Jurkat, Clone E6-1 (cell line): Measurements from ENCODE around the gene NGEF.

ENCODE experiments used
- DNase-seq: peaks from one replicate; pipeline ENCODE4 v3.0.0-alpha.2; 2011; ENCODE audit warnings: low read depth, low spot score
- H3K4me3 ChIP-seq: 2 replicates; pipeline ENCODE4 v1.5.1; 2011; ENCODE audit warnings: mild to moderate bottlenecking, low read length, control low read depth, moderate library complexity

The NGEF gene

DNA sequence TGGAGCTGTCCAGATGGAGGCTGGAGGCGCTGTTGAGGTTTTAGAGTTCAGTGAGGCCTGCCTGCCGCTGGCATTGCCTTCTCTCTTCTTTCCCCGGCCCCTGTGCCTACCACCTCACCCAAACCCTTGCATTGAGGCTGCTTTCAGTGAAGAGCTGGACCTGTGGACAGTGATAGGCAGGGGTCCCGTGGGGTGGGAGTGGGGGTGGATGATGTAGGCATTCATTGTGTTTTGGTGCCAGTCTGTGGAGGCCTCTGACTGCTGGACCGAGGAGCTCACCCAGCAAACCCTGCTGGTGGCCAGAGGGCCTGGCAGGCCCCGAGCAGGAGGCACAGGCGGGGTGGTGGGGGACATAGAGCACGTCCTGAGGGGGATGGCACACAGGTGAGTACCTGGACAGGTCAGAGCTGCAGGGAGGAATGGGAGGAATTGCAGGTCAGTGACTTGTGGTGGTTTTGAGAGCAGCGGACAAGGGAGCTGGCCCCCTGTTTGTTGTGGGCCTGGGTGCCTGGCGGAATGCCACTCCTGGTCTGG is 35.6 kb downstream of the NGEF start:
- H3K4me3 ChIP-seq, result no peak overlapping the region
- DNase-seq, result no peak

DNA sequence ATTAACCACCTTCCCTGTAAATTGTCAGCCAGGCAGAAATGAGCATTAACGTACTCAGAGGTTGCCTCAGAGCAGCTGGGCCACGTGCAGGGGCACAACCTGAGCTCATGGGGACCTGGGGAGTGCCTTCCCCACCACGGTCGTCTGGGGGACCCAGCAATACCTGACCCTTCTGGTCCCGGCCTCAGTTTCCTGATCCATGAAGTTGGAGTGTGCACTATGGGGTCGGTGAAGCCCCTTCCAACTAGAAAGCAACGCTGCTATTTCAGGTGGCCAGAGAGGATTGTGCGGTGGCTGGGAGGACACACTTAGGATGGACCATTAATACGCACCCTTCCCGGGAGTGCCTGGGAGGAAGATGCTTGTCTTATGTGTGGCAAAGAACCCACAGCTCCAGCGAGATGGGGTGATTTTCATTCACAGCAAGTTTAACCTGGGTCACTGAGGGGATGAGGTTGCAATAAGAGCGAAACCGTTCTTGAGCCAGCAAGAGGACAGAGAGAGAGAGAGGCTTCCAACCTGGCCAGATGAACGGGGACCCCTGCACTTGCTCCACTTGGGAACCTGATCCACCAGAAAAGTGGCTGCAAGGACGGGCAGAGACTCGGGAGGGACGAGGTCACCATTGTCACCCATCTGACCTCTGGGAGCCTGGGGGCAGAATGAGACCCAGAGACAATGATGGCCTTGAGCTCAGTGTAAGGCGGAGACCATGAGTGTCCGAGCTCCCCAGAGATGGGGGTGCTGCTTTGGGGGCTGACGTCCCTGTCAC is 36.2 kb downstream of the NGEF start:
- no peak for DNase-seq
- H3K4me3 ChIP-seq, result no peak overlapping the region

DNA sequence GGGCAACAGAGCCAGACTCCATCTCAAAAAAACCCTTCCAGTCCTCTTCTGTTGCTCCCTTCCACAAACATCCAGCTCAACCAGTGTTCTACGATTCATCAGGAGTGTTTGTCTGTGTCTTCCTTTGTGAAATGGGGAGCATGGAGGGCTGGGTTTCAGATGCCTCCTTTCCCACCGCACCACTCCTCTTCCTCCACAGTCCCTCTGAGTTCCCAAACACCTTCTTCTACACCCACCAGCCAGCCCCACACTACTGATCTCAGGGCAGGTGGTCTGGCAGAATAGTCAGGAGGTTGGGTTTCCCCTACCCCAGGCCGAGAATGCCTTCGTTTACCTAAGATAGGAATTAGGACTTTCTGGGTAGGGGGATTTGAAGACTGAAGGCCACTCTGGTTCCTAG is 36.9 kb downstream of the NGEF start:
- DNase-seq, result no peak
- H3K4me3 ChIP-seq, result no peak overlapping the region

DNA sequence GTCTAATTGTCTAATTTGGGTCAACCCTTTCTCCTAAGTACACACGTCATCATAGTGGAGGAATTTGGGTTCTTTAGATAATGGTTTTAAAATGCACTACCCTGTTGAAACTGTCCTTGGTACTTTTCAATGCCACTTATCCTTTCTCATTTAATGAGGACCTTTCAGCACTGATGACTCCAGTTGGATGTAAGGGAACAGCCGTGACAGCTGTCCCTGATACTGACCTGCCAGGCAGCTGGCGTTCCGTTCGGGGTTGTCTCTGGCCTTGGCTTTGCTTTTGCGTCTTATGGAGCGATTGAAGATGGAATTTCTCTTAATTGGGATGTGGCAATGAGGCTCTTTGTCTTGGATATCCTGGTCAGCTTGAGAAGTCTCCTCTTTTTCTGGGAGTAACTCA is 38.7 kb downstream of the NGEF start:
- no peak overlapping the region for H3K4me3 ChIP-seq
- DNase-seq, result no peak

DNA sequence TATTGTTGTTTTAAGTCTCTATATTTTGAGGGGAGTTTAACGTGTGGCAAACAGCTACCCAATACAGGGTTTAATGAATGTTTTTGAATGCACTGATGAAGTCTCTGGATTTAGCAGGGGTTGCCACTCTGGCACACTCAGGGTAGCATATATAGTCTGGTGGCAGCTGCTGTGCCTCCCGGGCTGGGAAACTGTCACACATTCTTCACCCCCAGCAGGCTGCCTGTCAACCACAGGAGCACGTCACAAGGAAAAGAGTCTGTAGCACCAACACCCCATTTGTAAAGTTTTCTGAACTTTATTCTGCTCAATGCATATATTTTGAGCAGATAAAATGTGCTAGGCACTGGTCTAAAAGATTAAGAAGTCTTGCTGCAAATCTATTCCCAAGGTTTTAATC is 39.3 kb downstream of the NGEF start:
- DNase-seq, result no peak
- no peak overlapping the region for H3K4me3 ChIP-seq

DNA sequence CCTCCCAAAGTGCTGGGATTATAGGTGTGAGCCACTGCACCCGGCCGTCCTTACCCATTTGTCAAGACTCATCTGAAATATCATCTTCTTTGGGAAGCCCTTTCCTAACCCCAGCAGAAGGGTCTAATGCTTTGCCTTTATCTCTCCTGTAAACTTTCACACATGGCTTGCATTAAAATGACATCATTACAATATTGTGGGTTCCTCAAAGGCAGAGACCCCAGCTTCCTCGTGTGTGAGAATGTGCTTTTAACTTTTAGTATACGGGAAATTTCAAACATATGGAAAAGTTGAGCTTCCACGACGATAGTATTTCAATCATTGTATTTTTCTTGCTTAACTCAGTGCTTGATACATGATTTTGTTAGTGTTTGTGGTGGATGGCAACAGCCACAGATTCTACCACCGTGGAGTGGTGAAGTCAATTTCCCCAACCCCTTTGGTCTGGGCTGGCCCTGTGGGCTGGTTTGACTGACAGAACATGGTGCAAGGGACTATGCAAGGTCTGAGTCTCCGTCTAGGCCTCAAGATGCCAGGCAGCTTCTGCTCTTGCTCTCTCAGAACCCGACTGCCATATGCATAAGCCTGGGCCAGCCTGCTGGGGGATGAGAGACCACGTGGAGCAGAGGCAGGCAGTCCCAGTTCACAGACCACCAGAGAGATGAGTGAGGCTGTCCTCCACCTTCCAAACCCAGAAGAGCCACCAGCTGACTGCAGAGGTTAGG is 39.9 kb downstream of the NGEF start:
- H3K4me3 ChIP-seq, result no peak overlapping the region
- no peak for DNase-seq

DNA sequence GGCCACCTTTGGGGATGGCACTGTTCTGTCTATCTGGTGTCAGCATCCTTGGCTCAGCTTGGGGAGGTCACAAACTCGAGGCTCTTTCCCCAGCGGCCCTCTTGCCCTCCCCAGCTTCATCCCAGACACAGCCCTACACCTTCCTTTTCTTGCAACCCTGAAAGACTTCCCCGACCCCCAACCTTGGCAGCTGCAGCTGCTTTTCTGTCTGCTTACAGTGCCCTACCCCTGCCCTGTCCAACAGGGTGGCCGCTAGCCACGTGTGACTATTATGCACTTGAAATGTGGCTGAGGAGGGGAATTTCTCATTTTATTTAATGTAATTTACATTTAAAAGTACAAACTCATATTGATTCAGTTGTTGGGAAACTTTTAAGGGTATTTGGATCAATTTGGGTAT is 41.3 kb downstream of the NGEF start:
- no peak for DNase-seq
- H3K4me3 ChIP-seq, result no peak overlapping the region

DNA sequence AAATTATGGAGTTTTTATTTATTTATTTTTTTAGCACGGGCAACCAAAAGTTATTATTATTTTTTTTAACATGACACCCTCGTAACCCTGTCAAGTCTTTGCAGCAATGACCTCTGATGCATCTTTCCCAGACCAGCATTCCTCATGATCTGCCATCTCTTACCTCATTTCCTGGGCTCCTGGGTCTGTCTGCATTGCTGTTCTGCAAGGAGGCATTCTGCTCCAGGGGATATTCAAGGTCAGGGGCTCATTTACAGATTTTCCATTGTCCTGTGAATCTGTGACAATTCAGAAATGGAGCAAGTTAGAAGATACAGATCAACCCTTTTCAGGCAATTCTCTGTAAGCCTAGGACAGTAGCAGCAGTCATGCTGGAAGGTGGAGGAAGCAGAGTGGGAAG is 43.0 kb downstream of the NGEF start:
- no peak overlapping the region for H3K4me3 ChIP-seq
- no peak for DNase-seq

DNA sequence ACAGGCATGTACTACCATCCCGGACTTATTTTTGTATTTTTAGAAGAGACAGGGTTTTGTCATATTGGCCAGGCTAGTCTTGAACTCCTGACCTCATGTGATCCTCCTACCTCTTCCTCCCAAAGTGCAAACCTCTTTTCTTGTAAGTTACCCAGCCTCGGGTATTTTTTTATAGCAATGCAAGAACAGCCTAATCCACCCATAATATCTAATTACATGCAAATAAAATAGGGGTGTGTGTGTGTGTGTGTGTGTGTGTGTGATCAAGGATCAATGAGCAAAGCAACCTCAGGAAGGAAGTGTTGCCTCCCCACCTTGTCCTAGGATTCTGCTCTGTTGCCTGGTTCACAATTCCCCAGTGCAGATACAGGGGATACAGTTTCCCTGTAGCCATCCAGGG is 45.6 kb downstream of the NGEF start:
- no peak for DNase-seq
- no peak overlapping the region for H3K4me3 ChIP-seq

DNA sequence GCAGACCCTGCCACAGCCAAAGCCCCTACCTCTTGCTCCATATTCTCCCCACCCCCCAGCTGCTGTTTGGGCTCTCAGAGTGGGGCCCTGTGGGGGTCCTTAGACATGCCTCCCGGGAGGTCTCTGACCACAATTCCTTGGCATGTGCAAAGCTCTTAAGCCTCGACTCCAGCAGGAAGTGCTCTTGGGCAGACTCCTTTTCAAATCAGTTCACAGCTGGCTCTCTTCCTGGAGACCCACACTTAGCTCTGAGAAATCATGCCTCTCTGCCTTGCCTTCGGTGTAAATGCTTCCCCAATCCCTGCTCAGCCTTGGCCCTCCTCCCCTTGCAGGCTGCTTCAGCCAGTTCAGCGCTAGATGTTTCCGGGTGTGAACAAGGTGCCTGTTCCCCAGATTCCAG is 46.9 kb downstream of the NGEF start:
- no peak for DNase-seq
- no peak overlapping the region for H3K4me3 ChIP-seq

DNA sequence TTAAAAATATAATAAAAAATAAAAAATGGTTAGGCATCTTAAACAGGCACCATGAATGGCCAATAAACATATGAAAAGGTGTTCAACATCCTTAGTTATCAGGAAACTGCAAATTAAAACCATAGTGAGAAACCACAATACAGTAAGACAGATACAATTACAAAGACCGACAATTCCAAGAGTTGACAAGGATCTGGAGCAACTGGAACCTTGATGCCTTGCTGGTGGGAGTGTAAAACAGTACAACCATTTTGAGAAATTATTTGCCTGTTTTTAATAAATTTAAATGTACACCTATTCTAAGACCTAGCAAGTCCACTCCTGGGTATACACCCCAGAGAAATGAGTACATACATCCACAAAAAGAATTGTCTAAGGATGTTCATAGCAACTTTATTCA is 49.1 kb downstream of the NGEF start:
- no peak overlapping the region for H3K4me3 ChIP-seq
- no peak for DNase-seq

DNA sequence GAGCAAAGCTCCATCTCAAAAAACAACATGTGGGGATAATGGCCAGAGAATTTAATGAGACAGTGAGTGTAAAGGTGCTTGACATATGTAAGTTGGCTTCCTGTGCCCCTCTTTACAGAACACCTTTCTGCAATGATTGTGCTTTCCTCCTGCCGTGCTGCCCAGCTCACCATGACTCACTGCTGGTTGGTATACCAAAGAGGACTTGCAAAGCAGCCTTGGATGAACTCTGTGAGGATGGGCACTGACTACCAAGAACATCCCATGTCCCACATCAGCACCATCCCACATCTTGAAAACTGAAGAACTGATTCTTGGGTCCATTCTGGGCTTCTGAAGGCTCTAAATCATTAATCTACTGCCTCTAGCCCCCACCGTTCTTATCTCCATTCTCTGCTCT is 52.2 kb downstream of the NGEF start:
- no peak overlapping the region for H3K4me3 ChIP-seq
- DNase-seq, result no peak

DNA sequence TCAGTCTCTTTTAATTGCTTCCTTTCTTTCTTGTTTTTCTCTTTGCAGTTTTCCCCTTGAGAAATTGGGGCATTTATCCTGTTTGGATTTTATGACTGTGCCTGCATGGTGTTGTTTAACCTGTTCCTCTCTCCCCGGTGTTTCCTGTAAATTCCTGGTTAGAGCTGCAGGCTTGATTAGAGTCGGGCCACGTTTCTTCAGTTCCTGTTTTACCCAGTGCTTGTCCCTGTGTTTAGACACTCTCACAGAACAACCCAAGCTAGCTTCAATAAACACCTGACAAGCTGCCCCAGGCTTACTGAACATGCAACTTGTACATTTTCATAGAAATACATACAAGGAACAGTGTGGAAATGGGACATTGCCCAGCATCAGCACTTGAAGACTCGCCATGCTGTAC is 53.9 kb downstream of the NGEF start:
- H3K4me3 ChIP-seq, result no peak overlapping the region

DNA sequence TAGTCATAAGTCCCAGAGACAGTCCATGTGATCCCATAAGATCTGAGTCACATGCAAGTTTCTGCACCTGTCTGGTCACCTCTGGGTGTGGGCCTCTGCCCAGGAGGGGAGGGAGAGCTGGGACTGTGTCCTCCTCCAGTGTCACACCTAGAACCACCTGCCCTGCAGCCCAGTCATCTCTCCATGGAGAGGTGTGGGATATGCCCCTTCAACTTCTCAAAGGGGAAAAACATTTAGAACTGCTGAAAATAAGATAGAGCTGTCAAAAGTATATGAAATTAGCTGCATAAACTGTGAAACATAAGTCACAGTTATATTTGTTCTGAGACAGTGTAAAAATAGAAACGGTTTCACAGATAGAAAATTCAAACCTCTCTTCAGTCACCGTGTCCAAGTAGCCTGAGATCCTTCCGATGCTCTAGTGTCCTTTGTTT is 55.4 kb downstream of the NGEF start:
- no peak for DNase-seq
- no peak overlapping the region for H3K4me3 ChIP-seq

More for the DNA sequence above, 53.9 kb downstream of the NGEF start:
- DNase-seq, result no peak

DNA sequence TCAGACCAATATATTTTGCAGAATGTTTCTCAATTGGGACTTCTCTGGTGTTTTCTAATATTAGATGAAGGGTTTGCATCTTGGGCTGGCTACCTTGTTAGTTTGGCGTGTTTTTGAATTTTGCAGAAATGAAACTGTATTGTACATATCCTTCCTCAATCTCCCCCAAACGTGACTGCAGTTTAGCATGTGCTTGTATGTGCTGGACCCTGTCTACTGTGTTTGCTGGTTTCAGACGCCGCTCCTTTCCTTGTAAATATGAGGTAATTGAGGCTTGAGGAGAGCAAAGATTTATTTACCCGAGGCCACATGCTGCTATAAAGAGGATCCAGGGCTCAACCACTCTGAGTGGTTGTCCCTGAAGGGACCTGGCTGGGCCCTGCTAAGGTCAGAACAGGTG is 57.2 kb downstream of the NGEF start:
- no peak overlapping the region for H3K4me3 ChIP-seq
- no peak for DNase-seq

DNA sequence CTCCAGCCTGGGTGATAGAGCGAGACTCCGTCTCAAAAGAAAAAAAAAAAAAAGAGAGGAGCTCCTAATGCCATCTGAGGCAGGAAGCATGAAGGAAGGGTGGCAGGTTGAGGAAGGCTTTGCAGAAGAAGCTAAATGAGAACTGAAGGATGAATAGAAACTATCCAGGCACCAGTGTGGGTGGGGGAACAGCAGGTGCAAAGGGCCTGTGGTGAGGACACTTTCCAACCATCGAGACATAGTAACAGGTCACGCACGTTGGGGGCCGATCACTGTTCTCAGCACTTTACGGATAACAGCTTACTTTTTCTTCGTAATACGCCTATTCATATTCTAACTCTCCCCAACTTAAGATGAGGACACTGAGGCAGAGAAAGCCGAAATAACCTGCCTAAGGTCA is 58.4 kb downstream of the NGEF start:
- DNase-seq, result no peak
- no peak overlapping the region for H3K4me3 ChIP-seq

DNA sequence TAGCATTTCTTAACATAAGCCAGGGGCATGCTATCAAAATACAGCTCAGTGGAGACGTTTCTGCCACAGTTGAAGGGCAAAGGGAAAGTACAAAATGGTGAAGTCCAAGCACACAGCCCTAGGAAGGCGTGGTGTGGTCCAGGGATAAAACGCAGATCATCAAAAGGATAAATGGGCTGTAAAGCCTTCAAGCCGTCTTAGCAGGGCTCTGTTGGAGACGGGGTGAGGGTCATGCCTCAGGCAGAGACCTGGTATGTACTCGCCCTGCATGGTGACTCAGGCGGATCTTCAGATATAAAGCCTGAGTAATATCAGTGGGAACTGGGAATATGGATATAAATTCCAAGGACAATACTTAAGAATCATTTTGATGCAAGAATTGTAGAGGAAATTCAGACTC is 61.2 kb downstream of the NGEF start:
- DNase-seq, result no peak
- no peak overlapping the region for H3K4me3 ChIP-seq

DNA sequence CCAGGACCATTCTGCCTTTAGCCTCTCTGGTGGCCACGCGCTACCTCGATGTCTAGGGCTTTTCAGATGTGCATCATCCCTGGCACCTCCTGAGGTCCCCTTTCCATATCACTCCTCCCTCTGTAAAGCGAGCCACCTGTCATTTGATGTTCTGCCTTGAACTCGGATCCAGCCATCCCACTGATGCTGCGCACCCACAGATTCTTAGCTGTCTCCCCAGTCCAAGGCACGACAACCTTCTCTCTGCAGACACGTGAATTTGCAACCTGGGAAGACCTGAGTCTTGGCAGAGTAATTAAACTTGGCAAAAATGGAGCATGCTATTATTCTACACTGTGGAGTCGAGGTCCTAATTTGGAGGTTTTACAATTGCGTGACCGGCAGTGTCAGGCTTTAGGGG is 61.9 kb downstream of the NGEF start:
- no peak for DNase-seq
- no peak overlapping the region for H3K4me3 ChIP-seq

DNA sequence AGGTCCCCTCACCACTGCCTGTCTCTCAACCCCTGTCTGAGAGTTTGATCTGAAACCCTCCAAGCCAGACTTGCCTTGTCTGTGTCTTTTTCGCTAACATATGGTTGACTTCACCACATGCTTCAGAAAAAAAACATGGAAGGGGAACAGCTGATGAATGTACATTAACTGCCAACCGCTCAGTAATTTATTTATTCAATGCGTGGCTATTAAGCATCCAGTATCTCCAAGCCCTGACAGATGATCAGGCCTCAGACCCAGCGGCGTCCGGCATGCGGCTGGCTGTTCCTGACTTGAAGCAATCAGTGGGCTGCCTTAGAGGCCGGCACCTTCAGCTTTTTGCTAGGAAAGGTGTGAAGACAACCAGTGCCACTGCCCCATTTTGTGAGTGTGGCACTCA is 62.3 kb downstream of the NGEF start:
- no peak overlapping the region for H3K4me3 ChIP-seq
- no peak for DNase-seq

DNA sequence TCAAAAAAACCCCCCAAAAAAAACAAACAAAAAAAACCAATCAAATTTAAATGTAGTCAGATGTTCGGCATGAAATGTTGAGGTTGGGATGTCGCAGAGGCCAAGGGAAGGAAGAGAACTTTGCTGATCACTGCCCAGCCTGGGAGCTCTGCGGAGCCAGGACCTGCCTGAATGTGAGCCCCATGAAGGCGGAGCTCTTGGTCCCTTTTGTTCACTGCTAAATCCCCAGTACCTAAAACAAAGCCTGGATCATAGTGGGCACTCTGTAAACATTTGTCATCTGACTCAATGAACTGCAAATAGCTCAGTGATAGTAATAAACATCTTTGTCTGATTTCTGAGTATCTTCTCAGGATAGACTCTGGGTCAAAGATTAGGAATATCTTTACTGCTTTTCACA is 64.0 kb downstream of the NGEF start:
- DNase-seq, result no peak
- H3K4me3 ChIP-seq, result no peak overlapping the region

DNA sequence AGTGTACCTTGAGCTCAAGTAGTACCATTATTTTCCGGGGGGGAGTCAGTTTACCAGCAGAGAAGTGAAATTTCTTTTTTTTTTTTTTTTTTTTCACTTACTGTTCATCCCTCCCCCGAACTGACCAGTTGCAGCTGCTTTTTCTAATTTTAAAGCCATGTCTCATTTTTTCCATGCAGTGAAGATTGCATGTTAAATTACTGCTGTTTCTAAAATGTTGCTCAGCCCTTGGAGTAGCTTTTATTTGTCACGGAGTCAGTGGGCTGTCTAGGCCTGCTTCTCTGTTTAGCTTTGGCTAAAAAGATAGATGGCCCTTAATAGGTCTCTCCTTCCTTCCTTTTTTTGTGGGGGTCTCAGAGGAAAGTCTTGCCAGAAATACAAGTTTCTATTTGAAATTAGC is 70.2 kb downstream of the NGEF start:
- DNase-seq, result no peak
- H3K4me3 ChIP-seq, result no peak overlapping the region
